Activated CD8-positive, alpha-beta memory T cell treated with anti-CD3 and anti-CD28 coated beads, Interleukin-2, amount 50 U/mL, for 4 hours (primary cell): ENCODE results near the gene SYT14.
"Not testable (repeated sequence)": the region's sequence is repeated elsewhere in the genome, so short reads cannot be mapped to it uniquely, and the experiment has no call there.

Experiments used
- DNase-seq: peaks from one replicate; pipeline ENCODE4 v3.0.0-alpha.2; 2020

Gene SYT14

GRCh38 chr1:209937996-209938959 is at the start of gene SYT14:
SYT14 (plus strand) TSS chr1:209938217; CDS start chr1:209938265, 48 bp downstream.
- no peak for DNase-seq

GRCh38 chr1:209888291-209889076 is 49.5 kb upstream of the SYT14 start:
- DNase-seq = not testable (repeated sequence)

GRCh38 chr1:209889077-209889418 is 49.0 kb upstream of the SYT14 start:
- no peak for DNase-seq

- no peak for DNase-seq
These were observed 47.2 kb upstream of the SYT14 start for GRCh38 chr1:209890641-209891330.

GRCh38 chr1:209893751-209894150 is 44.3 kb upstream of the SYT14 start:
- DNase-seq = no peak

GRCh38 chr1:209895709-209896108 is 42.3 kb upstream of the SYT14 start:
- DNase-seq = no peak

GRCh38 chr1:209896346-209896745 is 41.7 kb upstream of the SYT14 start:
- DNase-seq = no peak

- not testable (repeated sequence) for DNase-seq
These were observed 39.7 kb upstream of the SYT14 start for GRCh38 chr1:209898271-209898670.

- not testable (repeated sequence) for DNase-seq
These were observed 39.2 kb upstream of the SYT14 start for GRCh38 chr1:209898851-209899250.

GRCh38 chr1:209899948-209900347 is 38.1 kb upstream of the SYT14 start:
- no peak for DNase-seq

- no peak for DNase-seq
These were observed 37.3 kb upstream of the SYT14 start for GRCh38 chr1:209900734-209901133.

- DNase-seq = no peak
These were observed 36.8 kb upstream of the SYT14 start for GRCh38 chr1:209901211-209901610.

GRCh38 chr1:209904774-209905173 is 33.2 kb upstream of the SYT14 start:
- DNase-seq = not testable (repeated sequence)

- no peak for DNase-seq
These were observed 26.3 kb upstream of the SYT14 start for GRCh38 chr1:209911746-209912145.

GRCh38 chr1:209912306-209912705 is 25.7 kb upstream of the SYT14 start:
- DNase-seq = no peak

GRCh38 chr1:209919637-209920036 is 18.4 kb upstream of the SYT14 start:
- not testable (repeated sequence) for DNase-seq

GRCh38 chr1:209920844-209921243 is 17.2 kb upstream of the SYT14 start:
- no peak for DNase-seq

GRCh38 chr1:209924390-209924789 is 13.6 kb upstream of the SYT14 start:
- no peak for DNase-seq

GRCh38 chr1:209926045-209926444 is 12.0 kb upstream of the SYT14 start:
- DNase-seq = no peak

- no peak for DNase-seq
These were observed 10.6 kb upstream of the SYT14 start for GRCh38 chr1:209927466-209927865.

- DNase-seq = no peak
These were observed 8.3 kb upstream of the SYT14 start for GRCh38 chr1:209929751-209930150.

GRCh38 chr1:209931141-209931540 is 6.9 kb upstream of the SYT14 start:
- no peak for DNase-seq

- DNase-seq = no peak
These were observed 1.9 kb upstream of the SYT14 start for GRCh38 chr1:209936125-209936524.
